ENCODE measurements around the gene MXRA5. TPM values are rescaled to one million over a fixed set of nuclear protein-coding genes. Genes with fewer than 3 reads are reported as not detected.
"Not testable (repeated sequence)": the region's sequence is repeated elsewhere in the genome, so short reads cannot be mapped to it uniquely, and the experiment has no call there.

MXRA5 gene
- total RNA-seq, 4 donors from 2014 or later: 1.3 to 3.9 (median 3.2) TPM

DNA sequence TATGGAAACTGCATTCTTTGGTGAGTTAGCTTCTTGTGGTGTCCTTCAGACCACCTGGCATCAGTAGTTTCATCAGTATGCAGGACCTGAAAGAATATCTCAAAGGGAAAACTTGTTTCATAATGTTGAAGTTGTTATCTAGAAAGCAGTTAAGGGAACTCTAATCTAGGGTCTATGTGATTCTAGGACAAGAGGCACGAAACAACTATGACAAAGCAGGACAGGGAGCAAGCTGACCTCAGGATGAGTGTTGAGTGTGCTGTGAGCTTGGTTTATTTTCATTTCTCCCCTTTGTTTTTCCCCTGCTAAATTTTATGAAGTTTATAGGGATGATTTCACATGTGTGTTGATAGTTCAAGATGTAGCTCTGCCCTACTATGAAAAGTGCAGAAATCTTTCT, 65.7 kb downstream of the MXRA5 start:
- H3K9me3 ChIP-seq: peaks cover 0 to 21% (median 0%) of the 10 kb centered on the region in 4 donors
- DNase-seq (ENCODE audit: extremely low spot score): no peak
- WGBS: 61% methylated on average over 1 of the region's 1 CpG
- H3K36me3 ChIP-seq: no peaks in the 10 kb centered on the region
- intact Hi-C loops (cut with DNase I): no loop called here
- no peaks in the 10 kb centered on the region for H3K4me1 ChIP-seq
- TF ChIP-seq POLR2A (IDR thresholded peaks at IDR 0.05; ENCODE audit: low read depth) (no peak), EP300 (IDR thresholded peaks at IDR 0.05) (no peak), POLR2AphosphoS5 (IDR thresholded peaks at IDR 0.05) (no peak)
- TF ChIP-seq, protein P1, sequence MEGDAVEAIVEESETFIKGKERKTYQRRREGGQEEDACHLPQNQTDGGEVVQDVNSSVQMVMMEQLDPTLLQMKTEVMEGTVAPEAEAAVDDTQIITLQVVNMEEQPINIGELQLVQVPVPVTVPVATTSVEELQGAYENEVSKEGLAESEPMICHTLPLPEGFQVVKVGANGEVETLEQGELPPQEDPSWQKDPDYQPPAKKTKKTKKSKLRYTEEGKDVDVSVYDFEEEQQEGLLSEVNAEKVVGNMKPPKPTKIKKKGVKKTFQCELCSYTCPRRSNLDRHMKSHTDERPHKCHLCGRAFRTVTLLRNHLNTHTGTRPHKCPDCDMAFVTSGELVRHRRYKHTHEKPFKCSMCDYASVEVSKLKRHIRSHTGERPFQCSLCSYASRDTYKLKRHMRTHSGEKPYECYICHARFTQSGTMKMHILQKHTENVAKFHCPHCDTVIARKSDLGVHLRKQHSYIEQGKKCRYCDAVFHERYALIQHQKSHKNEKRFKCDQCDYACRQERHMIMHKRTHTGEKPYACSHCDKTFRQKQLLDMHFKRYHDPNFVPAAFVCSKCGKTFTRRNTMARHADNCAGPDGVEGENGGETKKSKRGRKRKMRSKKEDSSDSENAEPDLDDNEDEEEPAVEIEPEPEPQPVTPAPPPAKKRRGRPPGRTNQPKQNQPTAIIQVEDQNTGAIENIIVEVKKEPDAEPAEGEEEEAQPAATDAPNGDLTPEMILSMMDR (IDR thresholded peaks at IDR 0.05): no peak
- no peak overlapping the region for H3K4me3 ChIP-seq
- no peaks in the 10 kb centered on the region for H3K27me3 ChIP-seq
- H3K27ac ChIP-seq (replicated peaks in 1 of 4): no peak overlapping the region

GRCh38 chrX:3273668-3274067, 72.8 kb downstream of the MXRA5 start:
- intact Hi-C loops (cut with DNase I); H3K27me3 ChIP-seq; H3K27ac ChIP-seq (replicated peaks in 1 of 4); H3K9me3 ChIP-seq; H3K36me3 ChIP-seq; H3K4me1 ChIP-seq; DNase-seq (ENCODE audit: extremely low spot score); H3K4me3 ChIP-seq: not testable (repeated sequence)
- 100% methylated on average over 1 of the region's 1 CpG for WGBS

DNA sequence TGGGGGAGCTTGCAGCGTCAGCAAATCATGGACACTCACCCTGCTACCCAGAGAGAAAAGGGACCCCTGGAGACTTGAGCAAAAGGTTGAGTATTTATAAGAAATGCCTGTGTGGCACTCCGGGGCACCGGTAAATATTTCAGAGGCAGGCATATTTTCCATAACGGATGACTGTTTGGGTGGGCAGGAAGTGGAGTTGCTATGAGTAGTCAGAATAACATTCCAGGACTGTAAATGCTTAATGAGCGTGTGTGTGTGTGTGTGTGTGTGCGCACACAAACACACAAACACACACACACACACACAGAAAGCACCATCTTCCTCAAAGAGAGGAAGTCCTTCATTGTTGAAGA, 74.6 kb downstream of the MXRA5 start:
- H3K9me3 ChIP-seq: peaks cover 0 to 8% (median 0%) of the 10 kb centered on the region in 4 donors
- 28% methylated on average over 6 of the region's 6 CpGs for WGBS
- H3K36me3 ChIP-seq: no peaks in the 10 kb centered on the region
- no peak for DNase-seq (ENCODE audit: extremely low spot score)
- no peak overlapping the region for H3K27ac ChIP-seq (replicated peaks in 1 of 4)
- no peak overlapping the region for H3K4me3 ChIP-seq
- no peaks in the 10 kb centered on the region for H3K4me1 ChIP-seq
- intact Hi-C loops (cut with DNase I): no loop called here
- TF ChIP-seq POLR2A (IDR thresholded peaks at IDR 0.05; ENCODE audit: low read depth) (no peak), EP300 (IDR thresholded peaks at IDR 0.05) (no peak), POLR2AphosphoS5 (IDR thresholded peaks at IDR 0.05) (no peak)
- TF ChIP-seq, protein P1 (IDR thresholded peaks at IDR 0.05): no peak
- no peaks in the 10 kb centered on the region for H3K27me3 ChIP-seq

- Histone ChIP-seq H3K27me3 (no peaks in the 10 kb centered on the region), H3K36me3 (no peaks in the 10 kb centered on the region), H3K4me1 (no peaks in the 10 kb centered on the region), H3K4me3 (peak overlapping the region in 1 of 4 donors; percentile 3), H3K9me3 (peaks cover 0 to 6% (median 0%) of the 10 kb centered on the region in 4 donors), H3K27ac (replicated peaks in 1 of 4) (peak overlapping the region in 1 of 4 donors; percentile 20)
- WGBS: 37% methylated on average over 12 of the region's 12 CpGs
- DNase-seq (ENCODE audit: extremely low spot score): no peak
- intact Hi-C loops (cut with DNase I): no loop called here
- TF ChIP-seq POLR2A (IDR thresholded peaks at IDR 0.05; ENCODE audit: low read depth) (no peak), POLR2AphosphoS5 (IDR thresholded peaks at IDR 0.05) (no peak), EP300 (IDR thresholded peaks at IDR 0.05) (no peak)
- TF ChIP-seq, protein P1 (IDR thresholded peaks at IDR 0.05): no peak
Observed at GRCh38 chrX:3271183-3271833, 75.1 kb downstream of the MXRA5 start.

DNA sequence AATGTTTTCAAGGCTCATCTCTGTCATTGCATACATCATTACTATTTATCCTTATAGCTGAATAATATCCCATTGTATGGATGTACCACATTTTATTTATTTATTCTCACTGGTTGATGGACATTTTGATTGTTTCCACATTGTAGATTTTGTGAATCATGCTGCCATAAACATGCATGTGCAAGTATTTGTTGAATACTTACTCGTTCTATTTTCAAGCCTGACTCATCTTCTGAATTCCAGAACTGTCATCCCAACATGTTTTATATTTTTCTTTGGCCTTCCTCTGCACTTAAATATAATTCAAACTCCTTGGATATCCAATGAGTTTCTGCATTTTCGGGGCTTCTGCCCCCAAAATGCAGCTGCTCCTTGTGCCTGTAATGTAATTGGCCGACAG, 77.6 kb downstream of the MXRA5 start:
- intact Hi-C loops (cut with DNase I): no loop called here
- WGBS: 45% methylated on average over 3 of the region's 3 CpGs

More for the DNA sequence above, 77.6 kb downstream of the MXRA5 start:
- TF ChIP-seq POLR2A (IDR thresholded peaks at IDR 0.05; ENCODE audit: low read depth): no peak
- TF ChIP-seq, protein P1 (IDR thresholded peaks at IDR 0.05): no peak
- no peak for TF ChIP-seq POLR2AphosphoS5 (IDR thresholded peaks at IDR 0.05)
- no peak for TF ChIP-seq EP300 (IDR thresholded peaks at IDR 0.05)
- Histone ChIP-seq H3K36me3 (no peaks in the 10 kb centered on the region), H3K4me3 (no peak overlapping the region), H3K4me1 (no peaks in the 10 kb centered on the region), H3K9me3 (no peaks in the 10 kb centered on the region), H3K27me3 (no peaks in the 10 kb centered on the region), H3K27ac (replicated peaks in 1 of 4) (no peak overlapping the region)
- no peak for DNase-seq (ENCODE audit: extremely low spot score)
